ENCODE results near the gene TMEM119. TPM values are rescaled to one million over a fixed set of nuclear protein-coding genes. Genes with fewer than 3 reads are reported as not detected.
"Not testable (repeated sequence)": the region's sequence is repeated elsewhere in the genome, so short reads cannot be mapped to it uniquely, and the experiment has no call there.

TMEM119 gene
- total RNA-seq, 2 donors from 2014 or later: not detected

- peak; percentile 39 for DNase-seq (ENCODE audit: low spot score)
- Mint-ChIP-seq H3K36me3 (peaks cover 4% of the 10 kb centered on the region), H3K4me3 (no peak overlapping the region), H3K4me1 (ENCODE audit: low read depth in 2 of 2) (peaks cover 6 to 7% of the 10 kb centered on the region in 2 donors), H3K27me3 (peaks cover 4 to 7% of the 10 kb centered on the region in 2 donors), H3K9me3 (peaks cover 2% of the 10 kb centered on the region), H3K27ac (no peak overlapping the region)
- ATAC-seq: no peak
These were observed 13.9 kb downstream of the TMEM119 start for GRCh38 chr12:108583991-108584390.

- peaks cover 14 to 15% of the 10 kb centered on the region in 2 donors for H3K4me1 Mint-ChIP-seq (ENCODE audit: low read depth in 2 of 2)
- H3K4me3 Mint-ChIP-seq: no peak overlapping the region
- peaks cover 10% of the 10 kb centered on the region for H3K9me3 Mint-ChIP-seq
- H3K36me3 Mint-ChIP-seq: peaks cover 12% of the 10 kb centered on the region
- H3K27ac Mint-ChIP-seq: no peak overlapping the region
- H3K27me3 Mint-ChIP-seq: peaks cover 4 to 7% of the 10 kb centered on the region in 2 donors
- no peak for ATAC-seq
- peak; percentile 28 for DNase-seq (ENCODE audit: low spot score)
These were observed 14.7 kb downstream of the TMEM119 start for GRCh38 chr12:108582978-108583770.

- Mint-ChIP-seq H3K36me3 (peaks cover 12% of the 10 kb centered on the region), H3K9me3 (peaks cover 11% of the 10 kb centered on the region), H3K4me3 (no peak overlapping the region), H3K27ac (no peak overlapping the region), H3K4me1 (ENCODE audit: low read depth in 2 of 2) (peaks cover 14 to 17% of the 10 kb centered on the region in 2 donors), H3K27me3 (peaks cover 4 to 7% of the 10 kb centered on the region in 2 donors)
- peak; percentile 12 for DNase-seq (ENCODE audit: low spot score)
- no peak for ATAC-seq
These were observed 15.4 kb downstream of the TMEM119 start for GRCh38 chr12:108582509-108582908.

- Mint-ChIP-seq H3K36me3 (peaks cover 12% of the 10 kb centered on the region), H3K9me3 (peaks cover 11% of the 10 kb centered on the region), H3K27ac (no peak overlapping the region), H3K4me1 (ENCODE audit: low read depth in 2 of 2) (peaks cover 17% of the 10 kb centered on the region in 2 donors), H3K27me3 (peaks cover 7% of the 10 kb centered on the region in 2 donors), H3K4me3 (no peak overlapping the region)
- no peak for ATAC-seq
- DNase-seq (ENCODE audit: low spot score): no peak
These were observed 16.3 kb downstream of the TMEM119 start for GRCh38 chr12:108581311-108582227.

GRCh38 chr12:108580531-108580930 lies 17.4 kb downstream of the TMEM119 start:
- no peak overlapping the region for H3K4me3 Mint-ChIP-seq
- H3K27me3 Mint-ChIP-seq: peaks cover 7 to 9% of the 10 kb centered on the region in 2 donors
- peaks cover 11% of the 10 kb centered on the region for H3K9me3 Mint-ChIP-seq
- H3K4me1 Mint-ChIP-seq (ENCODE audit: low read depth in 2 of 2): peaks cover 17% of the 10 kb centered on the region in 2 donors
- DNase-seq (ENCODE audit: low spot score): no peak
- H3K36me3 Mint-ChIP-seq: peaks cover 12% of the 10 kb centered on the region
- ATAC-seq: no peak
- H3K27ac Mint-ChIP-seq: peak overlapping the region in 1 of 2 donors; percentile 69

- H3K4me3 Mint-ChIP-seq: peak overlapping the region; percentile 15
- H3K4me1 Mint-ChIP-seq (ENCODE audit: low read depth in 2 of 2): peaks cover 23 to 27% of the 10 kb centered on the region in 2 donors
- H3K36me3 Mint-ChIP-seq: peaks cover 12% of the 10 kb centered on the region
- H3K27me3 Mint-ChIP-seq: peaks cover 8% of the 10 kb centered on the region in 2 donors
- peaks cover 11% of the 10 kb centered on the region for H3K9me3 Mint-ChIP-seq
- peak; percentile 22 for DNase-seq (ENCODE audit: low spot score)
- peak in 1 of 2 donors; percentile 37 for ATAC-seq
- H3K27ac Mint-ChIP-seq: peak overlapping the region; percentile 55 to 71
These were observed 19.1 kb downstream of the TMEM119 start for GRCh38 chr12:108578813-108579212.

- DNase-seq (ENCODE audit: low spot score) (peak; percentile 25), ATAC-seq (no peak)
- Mint-ChIP-seq H3K27ac (peak overlapping the region in 1 of 2 donors; percentile 71), H3K9me3 (peaks cover 11% of the 10 kb centered on the region), H3K27me3 (peaks cover 8% of the 10 kb centered on the region in 2 donors), H3K36me3 (peaks cover 12% of the 10 kb centered on the region), H3K4me1 (ENCODE audit: low read depth in 2 of 2) (peaks cover 27 to 30% of the 10 kb centered on the region in 2 donors), H3K4me3 (no peak overlapping the region)
These were observed 19.6 kb downstream of the TMEM119 start for GRCh38 chr12:108578264-108578663.

GRCh38 chr12:108577458-108577857 lies 20.4 kb downstream of the TMEM119 start:
- Mint-ChIP-seq H3K27me3 (peaks cover 8% of the 10 kb centered on the region in 2 donors), H3K27ac (no peak overlapping the region), H3K9me3 (peaks cover 11% of the 10 kb centered on the region), H3K36me3 (peaks cover 12% of the 10 kb centered on the region), H3K4me3 (no peak overlapping the region), H3K4me1 (ENCODE audit: low read depth in 2 of 2) (peaks cover 35% of the 10 kb centered on the region in 2 donors)
- ATAC-seq: no peak
- DNase-seq (ENCODE audit: low spot score): no peak

- Mint-ChIP-seq H3K4me3 (no peak overlapping the region), H3K9me3 (peaks cover 11% of the 10 kb centered on the region), H3K36me3 (peaks cover 12% of the 10 kb centered on the region), H3K27me3 (peaks cover 8% of the 10 kb centered on the region in 2 donors), H3K27ac (no peak overlapping the region), H3K4me1 (ENCODE audit: low read depth in 2 of 2) (peaks cover 40 to 42% of the 10 kb centered on the region in 2 donors)
- DNase-seq (ENCODE audit: low spot score) (no peak), ATAC-seq (no peak)
These were observed 21.1 kb downstream of the TMEM119 start for GRCh38 chr12:108576660-108577234.

- H3K9me3 Mint-ChIP-seq: peaks cover 11% of the 10 kb centered on the region
- H3K4me3 Mint-ChIP-seq: no peak overlapping the region
- DNase-seq (ENCODE audit: low spot score) (no peak), ATAC-seq (no peak)
- H3K4me1 Mint-ChIP-seq (ENCODE audit: low read depth in 2 of 2): peaks cover 42 to 49% of the 10 kb centered on the region in 2 donors
- H3K27ac Mint-ChIP-seq: no peak overlapping the region
- H3K36me3 Mint-ChIP-seq: peaks cover 12% of the 10 kb centered on the region
- H3K27me3 Mint-ChIP-seq: peaks cover 8% of the 10 kb centered on the region in 2 donors
These were observed 22.5 kb downstream of the TMEM119 start for GRCh38 chr12:108575199-108575912.

GRCh38 chr12:108574276-108574675 lies 23.6 kb downstream of the TMEM119 start:
- not testable (repeated sequence) for ATAC-seq; H3K27me3 Mint-ChIP-seq; DNase-seq (ENCODE audit: low spot score)
- Mint-ChIP-seq H3K9me3 (peaks cover 11% of the 10 kb centered on the region), H3K27ac (peak overlapping the region in 1 of 2 donors; percentile 9), H3K4me1 (ENCODE audit: low read depth in 2 of 2) (peaks cover 39 to 48% of the 10 kb centered on the region in 2 donors), H3K4me3 (peak overlapping the region; percentile 11), H3K36me3 (peaks cover 13% of the 10 kb centered on the region)

- Mint-ChIP-seq H3K27ac (peak overlapping the region; percentile 68), H3K9me3 (peaks cover 2% of the 10 kb centered on the region), H3K27me3 (peaks cover 8% of the 10 kb centered on the region in 2 donors), H3K4me1 (ENCODE audit: low read depth in 2 of 2) (peaks cover 35 to 48% of the 10 kb centered on the region in 2 donors), H3K4me3 (peak overlapping the region; percentile 63), H3K36me3 (peaks cover 13% of the 10 kb centered on the region)
- DNase-seq (ENCODE audit: low spot score) (no peak), ATAC-seq (peak; percentile 80 to 90)
These were observed 24.6 kb downstream of the TMEM119 start for GRCh38 chr12:108573317-108573716.
